Effector memory CD4-positive, alpha-beta T cell (primary cell): ENCODE results near the gene PLEKHG5.

Experiments used
- DNase-seq, 3 donors: peaks; one replicate each; pipeline ENCODE4 v3.0.0-alpha.2; 2020
- H3K27ac ChIP-seq: 2 replicates; pipeline ENCODE4 v1.7.0; 2013; ENCODE audit warnings: mild to moderate bottlenecking, low read length, moderate library complexity; ENCODE audit not compliant: insufficient read depth, poor library complexity, severe bottlenecking
- H3K27me3 ChIP-seq: replicated peaks from 2 replicates; pipeline ENCODE4 v1.7.0; 2013; ENCODE audit warnings: mild to moderate bottlenecking, low read length; ENCODE audit not compliant: insufficient read depth, control insufficient read depth, poor library complexity, severe bottlenecking
- H3K36me3 ChIP-seq: 2 replicates; pipeline ENCODE4 v1.7.0; 2013; ENCODE audit warnings: mild to moderate bottlenecking, low read length, moderate library complexity; ENCODE audit not compliant: control insufficient read depth, insufficient read depth
- H3K4me1 ChIP-seq: 2 replicates; pipeline ENCODE4 v1.7.0; 2013; ENCODE audit warnings: low read length, mild to moderate bottlenecking; ENCODE audit not compliant: control insufficient read depth, insufficient read depth, poor library complexity, severe bottlenecking
- H3K4me3 ChIP-seq: 2 replicates; pipeline ENCODE4 v1.7.0; 2013; ENCODE audit warnings: low read length, low read depth, mild to moderate bottlenecking; ENCODE audit not compliant: insufficient read depth, poor library complexity, severe bottlenecking
- H3K9me3 ChIP-seq: 2 replicates; pipeline ENCODE4 v1.7.0; 2013; ENCODE audit warnings: mild to moderate bottlenecking, low read length, moderate library complexity; ENCODE audit not compliant: control insufficient read depth

Gene PLEKHG5

DNA sequence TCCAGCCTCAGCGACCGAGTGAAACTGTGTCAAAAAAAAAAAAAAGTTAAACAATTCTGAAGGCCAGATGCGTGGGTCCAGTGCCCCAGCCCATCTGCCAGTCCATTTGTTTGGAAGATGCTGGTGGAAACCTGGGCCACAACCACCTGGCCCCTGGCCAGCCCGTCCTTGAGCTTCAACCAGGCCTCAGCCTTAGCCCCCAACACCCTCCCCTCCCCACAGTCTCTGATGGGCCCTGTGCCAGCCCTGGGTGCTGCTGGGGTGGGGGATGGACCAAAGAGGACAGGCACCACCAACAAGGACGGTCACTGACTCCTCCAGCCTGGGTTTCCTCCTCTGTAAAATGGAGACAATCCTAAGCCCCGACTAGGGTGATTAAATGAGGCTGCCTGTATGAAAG is 19.6 kb upstream of the PLEKHG5 start:
- Histone ChIP-seq H3K27me3 (no peaks in the 10 kb centered on the region), H3K36me3 (no peaks in the 10 kb centered on the region), H3K9me3 (no peaks in the 10 kb centered on the region), H3K4me1 (no peaks in the 10 kb centered on the region), H3K4me3 (no peak overlapping the region), H3K27ac (no peak overlapping the region)
- no peak for DNase-seq

DNA sequence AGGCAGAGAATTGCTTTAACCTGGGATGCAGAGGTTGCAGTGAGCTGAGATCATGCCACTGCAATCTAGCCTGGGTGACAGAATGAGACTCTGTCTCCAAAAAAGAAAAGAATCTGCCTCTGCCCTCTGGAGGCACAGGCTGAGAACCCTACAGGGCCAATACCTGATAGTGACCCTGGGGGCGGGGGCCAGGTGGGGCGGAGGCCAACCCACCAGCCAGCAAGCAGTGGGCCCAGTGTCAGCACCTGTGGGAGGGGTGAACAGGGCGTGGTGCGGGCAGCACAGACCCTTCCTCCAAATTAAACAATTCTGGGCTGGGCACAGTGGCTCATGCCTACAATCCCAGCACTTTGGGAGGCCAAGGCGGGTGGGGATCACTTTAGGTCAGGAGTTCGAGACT is 19.0 kb upstream of the PLEKHG5 start:
- no peaks in the 10 kb centered on the region for H3K36me3 ChIP-seq
- no peaks in the 10 kb centered on the region for H3K4me1 ChIP-seq
- H3K9me3 ChIP-seq = no peaks in the 10 kb centered on the region
- no peak overlapping the region for H3K27ac ChIP-seq
- no peak overlapping the region for H3K4me3 ChIP-seq
- no peak for DNase-seq
- no peaks in the 10 kb centered on the region for H3K27me3 ChIP-seq

DNA sequence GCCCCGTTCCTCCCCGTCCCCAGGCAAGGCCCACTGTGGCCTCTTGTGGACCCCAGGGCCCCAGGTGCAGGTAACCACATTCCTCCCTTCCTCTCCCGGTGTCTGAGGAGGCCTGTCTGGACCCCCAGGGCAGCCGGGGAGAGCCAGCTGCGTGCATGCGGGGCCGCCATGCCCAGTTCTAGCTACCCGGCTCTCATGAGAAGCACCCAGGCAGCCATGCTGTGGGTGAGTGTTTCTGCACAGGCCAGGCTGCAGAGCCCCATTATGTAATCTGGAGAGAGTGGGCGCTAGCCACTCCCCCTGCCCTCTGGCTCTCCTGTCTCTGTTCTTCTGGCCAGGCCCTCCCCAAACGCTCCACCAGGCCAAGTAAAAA is 18.4 kb upstream of the PLEKHG5 start:
- Histone ChIP-seq H3K36me3 (no peaks in the 10 kb centered on the region), H3K27me3 (no peaks in the 10 kb centered on the region), H3K27ac (no peak overlapping the region), H3K4me3 (no peak overlapping the region), H3K9me3 (no peaks in the 10 kb centered on the region), H3K4me1 (no peaks in the 10 kb centered on the region)
- no peak for DNase-seq

DNA sequence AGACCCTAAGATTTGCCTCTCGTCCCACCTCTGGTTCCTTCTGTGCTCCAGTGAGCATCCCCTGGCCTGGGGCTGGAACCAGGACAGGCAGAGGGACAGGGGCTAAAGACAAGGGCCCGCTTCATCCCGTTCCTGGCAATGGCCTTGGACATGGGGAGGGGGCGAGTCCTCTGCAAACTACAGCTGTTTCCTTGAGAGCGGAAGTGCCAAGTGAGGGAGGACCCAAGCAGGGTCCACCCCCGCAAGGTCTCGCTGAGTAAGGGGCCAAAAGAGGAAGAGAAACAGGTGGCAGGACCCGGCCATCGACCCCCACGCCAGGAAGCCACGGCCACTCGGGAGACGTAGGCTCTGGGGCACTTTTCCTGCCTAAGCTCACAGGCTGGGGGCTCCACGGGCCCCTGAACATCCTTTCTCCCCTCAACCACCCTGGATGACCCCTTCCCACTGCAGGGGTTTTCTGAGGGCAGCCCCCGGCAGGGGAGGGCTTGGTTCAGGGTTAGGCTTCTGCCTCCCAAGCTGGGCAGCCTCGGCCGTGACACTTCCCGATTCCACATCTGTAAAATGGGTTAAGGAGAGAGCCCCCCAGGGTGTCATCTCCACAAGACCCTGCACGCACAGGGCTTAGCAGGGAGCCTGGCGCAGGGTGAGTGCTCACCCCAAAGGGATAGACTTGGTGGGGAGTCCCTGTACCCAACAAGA is 17.9 kb upstream of the PLEKHG5 start:
- Histone ChIP-seq H3K4me1 (no peaks in the 10 kb centered on the region), H3K9me3 (no peaks in the 10 kb centered on the region), H3K27me3 (no peaks in the 10 kb centered on the region), H3K4me3 (no peak overlapping the region), H3K36me3 (no peaks in the 10 kb centered on the region), H3K27ac (no peak overlapping the region)
- no peak for DNase-seq

DNA sequence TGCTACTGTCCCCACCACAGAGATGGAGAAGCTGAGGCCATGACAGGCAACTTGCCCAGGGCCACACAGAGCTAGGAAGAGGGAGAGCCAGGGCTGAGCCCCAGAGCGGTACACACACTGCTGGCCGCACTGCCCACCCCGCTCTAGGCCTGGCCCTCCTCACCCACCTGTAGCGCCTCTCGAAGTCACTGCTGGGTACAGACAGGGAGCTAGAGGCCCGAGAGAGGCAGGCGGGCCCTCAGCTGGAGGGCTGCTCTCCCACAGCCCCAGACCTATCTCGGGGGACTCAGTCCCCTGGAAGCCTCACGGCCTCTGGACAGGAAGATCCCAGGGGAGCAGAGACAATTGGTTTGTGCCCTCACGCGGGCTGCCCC is 17.3 kb upstream of the PLEKHG5 start:
- Histone ChIP-seq H3K4me1 (no peaks in the 10 kb centered on the region), H3K36me3 (no peaks in the 10 kb centered on the region), H3K4me3 (no peak overlapping the region), H3K9me3 (no peaks in the 10 kb centered on the region), H3K27me3 (no peaks in the 10 kb centered on the region), H3K27ac (no peak overlapping the region)
- DNase-seq = no peak

DNA sequence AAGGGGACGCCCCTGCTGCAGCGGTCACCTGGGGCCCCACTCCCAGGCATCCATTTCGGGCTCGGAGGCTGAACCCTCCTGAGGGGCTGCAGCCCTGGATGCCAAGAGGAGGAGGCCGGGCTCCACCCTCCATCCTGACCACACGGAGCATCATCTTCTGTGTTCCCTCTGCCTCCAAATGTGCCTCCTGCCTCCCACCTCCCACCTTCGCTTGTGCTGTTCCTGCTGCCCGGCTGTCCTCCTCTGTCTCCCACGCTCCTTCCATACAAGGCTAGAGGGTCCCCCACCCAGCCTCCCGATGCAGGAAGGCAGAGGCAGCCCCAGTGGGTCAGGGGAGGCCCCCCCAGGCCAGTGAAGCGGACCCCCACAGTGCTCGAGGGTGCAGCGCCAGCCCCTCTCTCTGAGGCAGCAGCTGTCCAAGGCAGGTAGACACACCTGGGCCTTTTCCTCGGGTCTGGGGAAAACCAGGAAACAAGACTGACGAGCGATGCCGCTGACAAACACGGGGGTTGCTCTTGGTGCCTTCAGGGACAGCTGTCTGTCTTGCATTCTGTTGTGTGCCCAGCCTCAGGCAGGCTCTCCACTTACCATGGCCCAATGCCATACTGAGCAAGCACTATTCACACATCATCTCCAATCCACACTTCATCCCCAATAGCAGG is 16.8 kb upstream of the PLEKHG5 start:
- Histone ChIP-seq H3K4me3 (no peak overlapping the region), H3K9me3 (no peaks in the 10 kb centered on the region), H3K36me3 (no peaks in the 10 kb centered on the region), H3K27me3 (no peaks in the 10 kb centered on the region), H3K4me1 (no peaks in the 10 kb centered on the region), H3K27ac (no peak overlapping the region)
- DNase-seq = no peak

DNA sequence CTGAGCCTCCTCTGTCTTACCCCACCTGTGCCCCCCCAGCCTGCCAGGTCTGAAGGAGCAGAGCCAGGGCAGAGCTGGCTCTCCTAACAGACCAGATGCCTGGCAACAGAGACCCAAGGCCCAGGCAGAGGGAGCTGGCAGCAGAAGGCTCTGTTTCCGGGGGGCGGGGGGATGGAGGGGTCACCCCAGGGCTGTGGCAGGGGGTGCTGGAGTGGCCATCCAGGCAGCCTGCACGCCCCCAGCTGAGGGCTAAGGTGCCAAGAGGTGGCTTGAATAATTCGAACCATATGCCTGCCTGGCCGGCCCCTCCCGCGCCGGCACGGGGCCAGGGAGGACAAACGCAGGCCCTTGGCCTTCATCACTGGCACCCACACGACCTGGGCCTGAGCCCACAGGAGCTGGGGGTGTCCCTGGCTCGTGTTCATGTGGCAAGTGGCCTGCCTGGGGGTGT is 16.0 kb upstream of the PLEKHG5 start:
- H3K27ac ChIP-seq = no peak overlapping the region
- H3K9me3 ChIP-seq = no peaks in the 10 kb centered on the region
- H3K4me1 ChIP-seq = no peaks in the 10 kb centered on the region
- no peaks in the 10 kb centered on the region for H3K27me3 ChIP-seq
- H3K4me3 ChIP-seq = no peak overlapping the region
- no peak for DNase-seq
- H3K36me3 ChIP-seq = no peaks in the 10 kb centered on the region

DNA sequence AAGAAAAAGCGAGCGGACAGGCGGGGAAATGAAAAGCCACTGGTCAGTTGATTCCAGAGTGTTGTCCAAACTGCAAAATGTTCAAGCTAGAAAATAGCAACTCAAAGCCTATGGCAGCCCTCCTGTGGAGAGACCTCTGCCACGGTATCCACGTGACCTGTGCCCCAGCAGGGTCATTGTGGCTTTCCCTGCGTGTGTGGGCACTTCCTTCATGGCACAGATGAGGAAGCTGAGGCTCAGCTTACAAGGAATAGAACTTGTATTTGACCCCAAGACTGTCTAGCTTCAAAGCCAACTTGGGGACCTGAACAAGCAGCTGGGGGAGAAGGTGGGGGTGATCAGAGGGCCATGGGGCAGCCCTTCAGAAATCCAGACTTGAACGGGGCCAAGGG is 15.6 kb upstream of the PLEKHG5 start:
- no peak for DNase-seq
- Histone ChIP-seq H3K27ac (no peak overlapping the region), H3K4me1 (no peaks in the 10 kb centered on the region), H3K36me3 (no peaks in the 10 kb centered on the region), H3K27me3 (no peaks in the 10 kb centered on the region), H3K9me3 (no peaks in the 10 kb centered on the region), H3K4me3 (no peak overlapping the region)

DNA sequence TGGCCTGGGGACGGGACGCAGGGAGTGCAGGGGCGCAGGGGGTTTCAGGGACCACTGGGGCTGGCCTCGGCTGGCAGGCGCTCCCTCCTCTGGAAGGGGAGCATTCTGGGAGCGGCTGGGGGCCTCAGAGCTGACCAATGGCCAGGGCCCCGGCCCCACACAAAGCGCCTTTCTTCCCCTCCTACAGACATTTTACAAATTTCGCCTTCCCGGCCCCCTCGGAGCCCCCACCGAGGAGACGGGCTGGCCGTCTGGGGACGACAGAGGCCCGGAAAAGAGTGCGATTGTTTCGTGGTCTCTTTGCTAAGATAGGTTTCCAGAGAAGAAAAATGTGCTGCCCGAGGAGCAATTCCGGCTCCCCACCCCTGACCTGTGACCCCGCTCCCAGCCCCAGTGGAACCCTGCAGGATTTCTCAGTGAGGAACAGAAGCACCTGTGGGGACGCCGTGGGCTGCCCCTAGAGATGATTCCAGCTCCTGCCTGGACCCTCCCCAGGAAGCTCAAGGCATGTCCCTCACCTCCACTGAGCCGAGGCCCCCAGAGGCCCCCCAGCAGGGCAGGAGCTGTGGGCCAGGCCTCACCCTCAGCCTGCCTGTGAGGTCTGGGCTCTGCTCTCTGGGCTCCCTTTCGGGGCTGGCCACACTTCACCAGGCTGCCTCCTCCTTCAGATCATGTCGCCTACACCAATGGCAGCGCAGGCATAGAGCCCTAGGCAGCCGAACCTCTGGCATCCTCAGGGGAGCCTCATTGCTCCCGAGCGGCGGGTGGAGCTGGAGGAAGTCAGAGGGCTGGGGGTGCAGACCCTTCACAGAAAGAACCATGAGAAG is 15.0 kb upstream of the PLEKHG5 start:
- H3K9me3 ChIP-seq = no peaks in the 10 kb centered on the region
- H3K27ac ChIP-seq = no peak overlapping the region

More for the DNA sequence above, 15.0 kb upstream of the PLEKHG5 start:
- no peak overlapping the region for H3K4me3 ChIP-seq
- no peak for DNase-seq
- no peaks in the 10 kb centered on the region for H3K4me1 ChIP-seq
- no peaks in the 10 kb centered on the region for H3K36me3 ChIP-seq
- H3K27me3 ChIP-seq = no peaks in the 10 kb centered on the region
